Gastroesophageal sphincter (tissue), 4 donors: ENCODE results near the gene MBOAT1. TPM values are rescaled to one million over a fixed set of nuclear protein-coding genes. Genes with fewer than 3 reads are reported as not detected.
A peak's percentile ranks its signal among the peaks of the same experiment; 100 is the strongest.

Source experiments
- ATAC-seq: fragments of 150-250 bp; one replicate; pipeline ENCODE4 v1.9.1; 2016; ENCODE audit warnings: mild to moderate bottlenecking, moderate library complexity
- H3K27ac ChIP-seq, 4 donors: fragments of 200-600 bp; sonication (generic) in 3 of 4; 1 replicate in 3 of 4; 2 replicates in 1 of 4; pipeline ENCODE4 v1.5.1; 2016 to 2019
- H3K27me3 ChIP-seq: fragments of 200-600 bp; sonication (generic); one replicate; pipeline ENCODE4 v1.5.1; 2019
- H3K36me3 ChIP-seq, 2 donors: fragments of 200-600 bp; sonication (generic); one replicate each; pipeline ENCODE4 v1.5.1; 2019; ENCODE audit warnings: control low read depth in 1 of 2
- H3K4me1 ChIP-seq, 3 donors: fragments of 200-600 bp; sonication (generic); 1 replicate in 2 of 3; 2 replicates in 1 of 3; pipeline ENCODE4 v1.5.1; 2016 to 2019; ENCODE audit warnings: control low read depth in 2 of 3
- H3K4me3 ChIP-seq, 2 donors: fragments of 200-600 bp; sonication (generic); one replicate each; pipeline ENCODE4 v1.5.1; 2019; ENCODE audit warnings: mild to moderate bottlenecking in 1 of 2, moderate library complexity in 1 of 2
- H3K9me3 ChIP-seq, 3 donors: fragments of 200-600 bp; sonication (generic); one replicate each; pipeline ENCODE4 v1.5.1; 2017 to 2019; ENCODE audit warnings: control low read depth in 2 of 3
- EP300 ChIP-seq: sonication (generic); formaldehyde crosslinking; IDR thresholded peaks from one replicate; pipeline ENCODE4 v1.6.1; 2017; ENCODE audit warnings: antibody characterized with exemption, mild to moderate bottlenecking
- POLR2A ChIP-seq, 2 donors: fragments of 450-650 bp; IDR thresholded peaks; one replicate each; pipeline ENCODE4 v1.6.1; 2017; ENCODE audit warnings: antibody characterized with exemption in 2 of 2, mild to moderate bottlenecking in 2 of 2, moderate library complexity in 1 of 2
- POLR2AphosphoS5 ChIP-seq: sonication (generic); formaldehyde crosslinking; IDR thresholded peaks from one replicate; pipeline ENCODE4 v1.6.1; 2017; ENCODE audit warnings: antibody characterized with exemption
- WGBS, 2 donors: methylation state at CpG; one replicate each; pipeline ENCODE4 v1.1.5; 2018; ENCODE audit warnings: low coverage in 1 of 2; 5-methylcytosine and 5-hydroxymethylcytosine counted together
- total RNA-seq, 4 donors: library from RNA; depleted of rRNA; stranded (reverse); fragments of >200 nt; gene quantifications; one replicate each; pipeline ENCODE4 v1.1.0, GENCODE V29; 2016
- TF ChIP-seq, protein P1 (sequence below), 4 experiments: fragments of 200-600 bp in 2 of 4; fragments of 450-650 bp in 2 of 4; sonication (generic) in 1 of 4; IDR thresholded peaks; one replicate each; pipeline ENCODE4 v1.5.1; 2017 to 2019; ENCODE audit warnings: antibody characterized with exemption in 4 of 4, mild to moderate bottlenecking in 2 of 4, moderate library complexity in 2 of 4

Gene MBOAT1
- total RNA-seq, 4 donors from 2014 or later, result 2.6 to 11.8 (median 4.4) TPM

DNA sequence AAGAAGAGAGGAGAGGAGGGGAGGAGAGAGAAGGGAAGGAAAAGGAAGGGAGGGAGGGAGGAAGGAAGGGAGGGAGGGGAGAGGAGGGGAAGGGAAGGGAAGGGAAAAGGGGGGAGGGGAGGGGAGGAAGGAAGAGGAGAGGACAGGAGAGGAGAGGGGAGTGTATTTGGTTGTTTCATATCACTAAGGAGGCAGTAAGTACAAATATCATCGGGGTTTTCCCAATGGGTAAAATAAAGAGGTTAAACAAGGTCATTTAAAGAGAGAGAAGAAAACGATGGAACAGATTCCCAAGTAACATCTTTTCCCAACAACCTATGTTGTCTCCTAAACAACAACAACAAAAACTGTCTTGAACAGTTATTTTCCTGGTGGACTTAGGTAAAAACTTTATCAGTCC, 43.6 kb downstream of the MBOAT1 start:
- TF ChIP-seq POLR2A (IDR thresholded peaks at IDR 0.05), result no peak
- TF ChIP-seq POLR2AphosphoS5, result no peak
- TF ChIP-seq EP300, result no peak
- TF ChIP-seq, protein P1, sequence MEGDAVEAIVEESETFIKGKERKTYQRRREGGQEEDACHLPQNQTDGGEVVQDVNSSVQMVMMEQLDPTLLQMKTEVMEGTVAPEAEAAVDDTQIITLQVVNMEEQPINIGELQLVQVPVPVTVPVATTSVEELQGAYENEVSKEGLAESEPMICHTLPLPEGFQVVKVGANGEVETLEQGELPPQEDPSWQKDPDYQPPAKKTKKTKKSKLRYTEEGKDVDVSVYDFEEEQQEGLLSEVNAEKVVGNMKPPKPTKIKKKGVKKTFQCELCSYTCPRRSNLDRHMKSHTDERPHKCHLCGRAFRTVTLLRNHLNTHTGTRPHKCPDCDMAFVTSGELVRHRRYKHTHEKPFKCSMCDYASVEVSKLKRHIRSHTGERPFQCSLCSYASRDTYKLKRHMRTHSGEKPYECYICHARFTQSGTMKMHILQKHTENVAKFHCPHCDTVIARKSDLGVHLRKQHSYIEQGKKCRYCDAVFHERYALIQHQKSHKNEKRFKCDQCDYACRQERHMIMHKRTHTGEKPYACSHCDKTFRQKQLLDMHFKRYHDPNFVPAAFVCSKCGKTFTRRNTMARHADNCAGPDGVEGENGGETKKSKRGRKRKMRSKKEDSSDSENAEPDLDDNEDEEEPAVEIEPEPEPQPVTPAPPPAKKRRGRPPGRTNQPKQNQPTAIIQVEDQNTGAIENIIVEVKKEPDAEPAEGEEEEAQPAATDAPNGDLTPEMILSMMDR (IDR thresholded peaks at IDR 0.05), result no peak
- Histone ChIP-seq H3K27ac (peak overlapping the region in 3 of 4 donors; percentile 44 to 57 (median 54)), H3K4me3 (no peak overlapping the region), H3K9me3 (no peaks in the 10 kb centered on the region), H3K4me1 (peaks cover 7 to 18% (median 15%) of the 10 kb centered on the region in 3 donors), H3K36me3 (no peaks in the 10 kb centered on the region), H3K27me3 (no peaks in the 10 kb centered on the region)
- WGBS, 2 donors, result 32 to 52% methylated on average over 2 of the region's 2 CpGs
- ATAC-seq, result no peak

DNA sequence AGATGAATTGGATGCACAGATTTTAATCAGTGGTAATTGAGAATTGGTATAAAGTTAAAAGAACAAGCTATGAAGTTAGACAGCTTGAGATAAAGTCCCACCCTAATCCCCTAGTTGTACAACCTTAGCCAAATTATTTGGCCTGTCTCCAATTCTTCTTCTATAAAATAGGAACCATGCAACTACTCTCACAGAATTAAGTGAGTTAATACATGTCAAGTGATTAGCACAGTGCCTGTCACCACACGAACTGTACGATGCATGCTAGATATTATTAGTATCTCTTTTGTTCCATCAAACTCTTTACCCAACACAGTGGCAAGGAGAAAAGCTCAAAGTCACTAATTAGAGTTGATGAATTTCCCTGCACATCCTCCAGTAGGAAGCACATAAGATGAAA, 44.7 kb downstream of the MBOAT1 start:
- TF ChIP-seq POLR2AphosphoS5 (no peak), EP300 (no peak), POLR2A (IDR thresholded peaks at IDR 0.05) (no peak)
- TF ChIP-seq, protein P1 (IDR thresholded peaks at IDR 0.05), result no peak
- Histone ChIP-seq H3K27me3 (no peaks in the 10 kb centered on the region), H3K4me3 (no peak overlapping the region), H3K27ac (no peak overlapping the region), H3K4me1 (peaks cover 7 to 28% (median 15%) of the 10 kb centered on the region in 3 donors), H3K9me3 (no peaks in the 10 kb centered on the region), H3K36me3 (no peaks in the 10 kb centered on the region)
- ATAC-seq, result no peak
- 87 to 100% methylated on average over 1 to 2 of the region's 2 CpGs for WGBS, 2 donors

DNA sequence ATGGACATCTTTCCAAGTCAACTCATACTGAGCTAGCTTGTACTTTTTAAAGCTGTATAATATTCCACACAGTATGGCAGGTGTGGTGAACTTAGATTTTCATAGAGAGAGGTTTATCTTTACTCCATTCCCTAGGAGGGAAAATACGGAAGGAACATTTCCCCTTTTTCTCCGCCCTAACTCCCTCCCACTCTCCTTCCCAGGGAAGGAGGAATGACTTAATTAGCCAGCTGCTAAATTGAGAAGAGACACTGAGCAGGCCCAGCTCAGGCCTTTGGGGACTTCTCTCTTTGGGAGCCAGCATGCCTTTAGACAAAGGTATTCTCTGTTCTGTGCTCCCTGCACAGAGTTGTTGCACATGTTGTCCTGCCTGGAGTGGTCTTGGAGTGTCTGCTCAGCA, 46.1 kb downstream of the MBOAT1 start:
- Histone ChIP-seq H3K36me3 (no peaks in the 10 kb centered on the region), H3K27me3 (no peaks in the 10 kb centered on the region), H3K4me3 (no peak overlapping the region), H3K27ac (no peak overlapping the region), H3K4me1 (peaks cover 7 to 33% (median 15%) of the 10 kb centered on the region in 3 donors), H3K9me3 (no peaks in the 10 kb centered on the region)
- TF ChIP-seq POLR2AphosphoS5 (no peak), EP300 (no peak), POLR2A (IDR thresholded peaks at IDR 0.05) (no peak)
- TF ChIP-seq, protein P1 (IDR thresholded peaks at IDR 0.05), result no peak
- ATAC-seq, result no peak
- no CpG with 5 or more reads among the region's 2 CpGs for WGBS, 2 donors

DNA sequence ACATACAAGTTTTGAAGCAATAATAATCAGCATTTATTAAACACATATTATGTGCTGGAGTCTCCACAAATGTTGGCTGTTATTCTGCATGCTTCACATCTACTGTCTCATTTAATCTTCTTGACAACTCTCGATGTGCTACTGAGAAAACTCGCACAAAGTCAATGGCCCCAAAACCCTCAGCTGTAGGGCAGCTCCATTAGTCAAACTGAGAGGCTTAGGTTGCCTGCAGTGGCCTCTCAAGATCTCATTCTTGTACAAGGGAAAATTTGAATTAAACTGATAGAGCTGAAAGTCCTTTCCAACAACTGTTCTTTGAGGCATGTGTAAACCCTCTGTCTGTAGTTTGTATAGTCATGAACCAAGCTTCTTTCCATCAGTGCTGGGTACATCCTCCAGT, 49.8 kb downstream of the MBOAT1 start:
- Histone ChIP-seq H3K36me3 (no peaks in the 10 kb centered on the region), H3K4me3 (no peak overlapping the region), H3K4me1 (peaks cover 0 to 30% (median 0%) of the 10 kb centered on the region in 3 donors), H3K27ac (peak overlapping the region in 1 of 4 donors; percentile 20), H3K9me3 (no peaks in the 10 kb centered on the region), H3K27me3 (no peaks in the 10 kb centered on the region)
- no peak for ATAC-seq
- TF ChIP-seq POLR2AphosphoS5 (no peak), EP300 (no peak), POLR2A (IDR thresholded peaks at IDR 0.05) (no peak)
- TF ChIP-seq, protein P1 (IDR thresholded peaks at IDR 0.05), result no peak
- WGBS, 2 donors, result 64% methylated on average over 2 of the region's 2 CpGs; no CpG with 5 or more reads in 1 of the 2 donors

DNA sequence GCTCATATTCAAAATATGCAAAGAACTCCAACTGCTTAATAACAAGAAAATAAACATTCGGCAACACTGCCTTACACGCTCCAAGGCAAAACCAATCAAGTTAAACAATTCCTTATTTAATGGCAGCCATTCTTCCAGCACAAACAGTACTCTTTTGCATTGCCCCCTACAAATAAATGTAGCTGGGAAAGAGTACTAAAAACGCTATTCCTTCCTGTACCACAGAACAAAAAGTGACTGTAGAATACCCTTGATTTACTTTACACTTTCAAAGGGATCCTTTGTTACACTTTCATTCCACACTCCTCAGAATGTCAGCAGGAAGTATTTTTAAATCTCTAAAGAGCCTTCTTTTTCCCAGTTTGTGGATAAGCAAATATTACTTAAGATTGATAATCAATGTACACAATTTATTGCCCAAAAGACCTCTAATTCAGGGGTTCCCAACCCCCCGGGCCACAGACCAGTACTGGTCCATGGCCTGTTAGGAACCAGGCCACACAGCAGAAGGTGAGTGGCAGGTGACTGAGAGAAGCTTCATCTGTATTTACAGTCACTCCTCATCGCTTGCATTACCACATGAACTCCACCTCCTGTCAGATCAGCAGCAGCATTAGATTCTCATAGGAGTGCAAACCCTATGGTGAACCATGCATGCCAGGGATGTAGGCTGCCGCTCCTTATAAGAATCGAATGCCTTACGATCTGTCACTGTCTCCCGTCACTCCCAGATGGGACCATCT, 51.6 kb downstream of the MBOAT1 start:
- TF ChIP-seq, protein P1 (IDR thresholded peaks at IDR 0.05), result no peak
- no peak for TF ChIP-seq POLR2A (IDR thresholded peaks at IDR 0.05)
- no peak for TF ChIP-seq EP300
- TF ChIP-seq POLR2AphosphoS5, result no peak
- no peak for ATAC-seq
- H3K27ac ChIP-seq, result peak overlapping the region in 2 of 4 donors; percentile 3 to 20
- 67 to 79% methylated on average over 4 to 6 of the region's 9 CpGs for WGBS, 2 donors
- H3K4me3 ChIP-seq, result no peak overlapping the region
- no peaks in the 10 kb centered on the region for H3K27me3 ChIP-seq
- H3K9me3 ChIP-seq, result no peaks in the 10 kb centered on the region
- H3K4me1 ChIP-seq, result peaks cover 0 to 30% (median 0%) of the 10 kb centered on the region in 3 donors
- no peaks in the 10 kb centered on the region for H3K36me3 ChIP-seq
